Glomerular visceral epithelial cell (primary cell): Measurements from ENCODE around the gene PDE4DIP.
"Not testable (repeated sequence)": the region's sequence is repeated elsewhere in the genome, so short reads cannot be mapped to it uniquely, and the experiment has no call there.

Experiments
- DNase-seq: peaks from one replicate; pipeline ENCODE4 v3.0.0-alpha.2; 2016; ENCODE audit errors: extremely low spot score

PDE4DIP gene

GRCh38 chr1:148844220-148844619 is at the start of gene PDE4DIP:
Gene PDE4DIP (plus strand): TSS chr1:148844428. CDS start chr1:148844775, 347 bp downstream.
- not testable (repeated sequence) for DNase-seq

GRCh38 chr1:148808268-148808928 is 35.8 kb upstream of the PDE4DIP start:
- not testable (repeated sequence) for DNase-seq

- DNase-seq, result not testable (repeated sequence)
Observed at GRCh38 chr1:148808929-148809283, 35.3 kb upstream of the PDE4DIP start.

GRCh38 chr1:148822180-148822579 is 22.0 kb upstream of the PDE4DIP start:
- not testable (repeated sequence) for DNase-seq

GRCh38 chr1:148823822-148824221 is 20.4 kb upstream of the PDE4DIP start:
- not testable (repeated sequence) for DNase-seq

- DNase-seq, result not testable (repeated sequence)
Observed at GRCh38 chr1:148825029-148825428, 19.2 kb upstream of the PDE4DIP start.

- not testable (repeated sequence) for DNase-seq
Observed at GRCh38 chr1:148828531-148828930, 15.7 kb upstream of the PDE4DIP start.

GRCh38 chr1:148828962-148829361 is 15.3 kb upstream of the PDE4DIP start:
- not testable (repeated sequence) for DNase-seq

- DNase-seq, result not testable (repeated sequence)
Observed at GRCh38 chr1:148829365-148829764, 14.9 kb upstream of the PDE4DIP start.

- not testable (repeated sequence) for DNase-seq
Observed at GRCh38 chr1:148841262-148841661, 3.0 kb upstream of the PDE4DIP start.

- not testable (repeated sequence) for DNase-seq
Observed at GRCh38 chr1:148844651-148845050, 423 bp downstream of the PDE4DIP start.

GRCh38 chr1:148845068-148845467 is 840 bp downstream of the PDE4DIP start:
- not testable (repeated sequence) for DNase-seq

GRCh38 chr1:148850347-148850746 is 6.1 kb downstream of the PDE4DIP start:
- not testable (repeated sequence) for DNase-seq

GRCh38 chr1:148850840-148851239 is 6.6 kb downstream of the PDE4DIP start:
- not testable (repeated sequence) for DNase-seq

- not testable (repeated sequence) for DNase-seq
Observed at GRCh38 chr1:148851684-148852083, 7.5 kb downstream of the PDE4DIP start.

GRCh38 chr1:148853363-148853762 is 9.1 kb downstream of the PDE4DIP start:
- DNase-seq, result not testable (repeated sequence)

GRCh38 chr1:148854063-148854462 is 9.8 kb downstream of the PDE4DIP start:
- not testable (repeated sequence) for DNase-seq

GRCh38 chr1:148855367-148855766 is 11.1 kb downstream of the PDE4DIP start:
- not testable (repeated sequence) for DNase-seq

GRCh38 chr1:148860049-148860448 is 15.8 kb downstream of the PDE4DIP start:
- DNase-seq, result not testable (repeated sequence)

GRCh38 chr1:148860579-148861259 is 16.5 kb downstream of the PDE4DIP start:
- not testable (repeated sequence) for DNase-seq

- not testable (repeated sequence) for DNase-seq
Observed at GRCh38 chr1:148862590-148862989, 18.4 kb downstream of the PDE4DIP start.

- DNase-seq, result not testable (repeated sequence)
Observed at GRCh38 chr1:148868924-148869633, 24.9 kb downstream of the PDE4DIP start.

- DNase-seq, result not testable (repeated sequence)
Observed at GRCh38 chr1:148869634-148869961, 25.4 kb downstream of the PDE4DIP start.
